KBM-7 (cell line): ENCODE measurements around the gene PITPNM1.
"Not testable (repeated sequence)": the region's sequence is repeated elsewhere in the genome, so short reads cannot be mapped to it uniquely, and the experiment has no call there.

Experiments used
- DNase-seq: peaks from one replicate; pipeline ENCODE4 v3.0.0-alpha.2; 2015
- in situ Hi-C: fragments of 300-500 bp; cut with MboI; formaldehyde crosslinking; loops from 2 replicates; pipeline ENCODE4 v1.14.3; 2020; ENCODE audit warnings: low sequenced_read_pairs, low pct_unique_long_range_greater_than_20kb, mixed read lengths

The PITPNM1 gene

GRCh38 chr11:67493548-67494370, 11.4 kb downstream of the PITPNM1 start:
- in situ Hi-C loops: no loop called here
- DNase-seq: no peak

DNA sequence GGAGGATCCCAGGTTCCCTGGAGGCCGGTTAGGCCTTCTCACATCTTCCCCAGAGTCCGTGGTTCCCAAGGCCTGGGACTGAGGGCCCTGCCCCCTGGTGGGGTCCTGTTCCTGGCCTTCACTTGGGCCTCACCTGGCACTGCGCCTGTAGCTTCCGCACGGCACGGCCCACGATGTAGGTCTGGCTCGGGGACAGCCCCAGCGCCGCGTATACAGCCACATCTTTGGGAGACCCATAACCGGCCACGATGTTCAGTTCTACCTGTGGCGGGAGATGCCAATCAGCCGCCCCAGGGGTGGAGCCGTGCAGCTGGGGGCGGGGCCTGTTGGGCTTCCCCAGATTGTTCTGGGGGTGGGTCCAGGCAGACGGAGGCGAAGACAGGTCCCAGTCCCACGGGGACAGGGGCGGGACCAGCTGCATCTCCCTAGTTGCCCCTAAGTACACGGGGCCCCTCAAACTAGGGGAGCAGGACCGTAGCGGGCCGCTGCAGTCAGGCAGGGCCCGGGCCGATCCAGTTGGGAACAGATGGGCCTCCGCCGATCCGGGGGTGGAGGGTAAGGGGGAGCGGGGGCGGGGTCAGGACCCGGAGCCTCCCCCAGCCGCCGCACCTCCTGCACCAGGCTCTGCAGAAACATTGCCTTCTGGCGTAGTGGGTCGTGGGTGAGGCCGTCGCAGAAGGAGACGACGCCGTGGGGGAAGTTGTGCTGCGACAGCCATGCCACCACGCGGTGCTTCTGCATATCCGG, 12.2 kb downstream of the PITPNM1 start:
- in situ Hi-C loops: no loop called here
- DNase-seq: no peak

GRCh38 chr11:67492069-67492727, 13.0 kb downstream of the PITPNM1 start:
- in situ Hi-C loops: no loop called here

DNA sequence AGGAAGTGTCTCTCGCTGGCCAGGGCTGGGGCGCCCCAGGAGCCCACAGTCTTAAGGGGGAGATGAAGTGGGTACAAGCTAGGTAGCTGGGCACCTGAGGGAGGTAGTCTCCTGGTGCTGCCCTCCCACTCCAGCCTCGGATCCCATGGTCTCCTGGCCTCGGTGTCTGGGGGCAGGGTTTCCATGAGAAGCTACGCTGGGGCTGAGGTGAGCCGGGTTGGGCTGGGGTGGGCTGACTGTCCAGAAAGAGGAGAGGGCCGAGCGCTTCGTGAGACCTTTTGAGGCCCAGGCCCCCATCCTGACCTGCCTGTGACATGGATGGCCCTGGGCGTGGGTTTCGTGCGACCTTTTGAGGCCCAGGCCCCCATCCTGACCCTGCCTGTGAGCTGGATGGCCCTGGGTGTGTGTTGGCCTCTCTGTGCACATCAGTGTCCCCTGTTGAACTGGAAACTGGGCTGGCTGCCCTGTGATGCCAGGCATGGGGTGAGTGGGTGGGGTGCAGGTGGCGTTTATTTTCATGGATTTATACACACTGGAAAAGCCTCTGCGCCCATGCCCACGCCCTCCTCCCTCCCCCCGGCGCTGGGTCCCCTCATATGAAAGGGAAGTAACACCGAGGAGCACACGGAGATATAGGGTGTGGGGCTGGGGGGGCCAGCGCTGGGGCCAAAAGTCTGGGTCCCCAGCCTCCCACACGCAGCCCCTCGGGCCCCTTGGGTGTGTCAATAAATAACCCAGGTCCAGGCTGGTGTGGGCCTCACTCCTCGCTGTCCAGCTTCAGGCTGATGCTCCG, 13.7 kb downstream of the PITPNM1 start:
- no peak for DNase-seq
- in situ Hi-C loops: no loop called here

More at GRCh38 chr11:67492069-67492727, 13.0 kb downstream of the PITPNM1 start:
- no peak for DNase-seq

- in situ Hi-C loops: no loop called here
- DNase-seq: no peak
These were observed 14.5 kb downstream of the PITPNM1 start for GRCh38 chr11:67490727-67491065.

GRCh38 chr11:67489885-67490726, 15.1 kb downstream of the PITPNM1 start:
- no peak for DNase-seq

DNA sequence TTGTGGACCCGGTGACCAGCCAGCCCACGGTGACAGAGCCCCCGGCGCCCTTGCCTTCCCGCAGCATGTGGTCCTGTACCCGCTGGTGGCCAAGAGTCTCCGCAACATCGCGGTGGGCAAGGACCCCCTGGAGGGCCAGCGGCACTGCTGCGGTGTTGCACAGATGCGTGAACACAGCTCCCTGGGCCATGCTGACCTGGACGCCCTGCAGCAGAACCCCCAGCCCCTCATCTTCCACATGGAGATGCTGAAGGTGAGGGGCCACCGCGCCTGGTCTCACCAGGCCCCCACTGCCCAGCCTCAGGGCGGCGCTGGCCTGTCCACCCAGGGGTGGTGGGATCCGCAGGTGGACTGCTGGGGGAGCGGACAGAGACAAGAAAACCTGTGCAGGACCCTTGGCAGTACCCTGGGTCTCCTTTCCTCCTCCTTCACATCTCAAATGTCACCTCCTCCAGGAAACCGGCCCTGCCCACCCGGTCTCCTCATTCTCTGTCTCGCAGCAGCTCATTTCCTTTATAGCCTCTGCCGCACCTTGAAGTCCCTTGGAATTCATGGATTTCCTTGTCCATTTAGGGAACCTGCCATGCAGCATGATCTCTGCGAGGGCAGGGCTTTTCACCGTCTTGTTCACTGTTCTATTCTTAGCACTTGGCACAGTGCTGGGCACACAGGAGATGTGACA, 15.8 kb downstream of the PITPNM1 start:
- no peak for DNase-seq
- in situ Hi-C loops: no loop called here

More at GRCh38 chr11:67489885-67490726, 15.1 kb downstream of the PITPNM1 start:
- in situ Hi-C loops: no loop called here

DNA sequence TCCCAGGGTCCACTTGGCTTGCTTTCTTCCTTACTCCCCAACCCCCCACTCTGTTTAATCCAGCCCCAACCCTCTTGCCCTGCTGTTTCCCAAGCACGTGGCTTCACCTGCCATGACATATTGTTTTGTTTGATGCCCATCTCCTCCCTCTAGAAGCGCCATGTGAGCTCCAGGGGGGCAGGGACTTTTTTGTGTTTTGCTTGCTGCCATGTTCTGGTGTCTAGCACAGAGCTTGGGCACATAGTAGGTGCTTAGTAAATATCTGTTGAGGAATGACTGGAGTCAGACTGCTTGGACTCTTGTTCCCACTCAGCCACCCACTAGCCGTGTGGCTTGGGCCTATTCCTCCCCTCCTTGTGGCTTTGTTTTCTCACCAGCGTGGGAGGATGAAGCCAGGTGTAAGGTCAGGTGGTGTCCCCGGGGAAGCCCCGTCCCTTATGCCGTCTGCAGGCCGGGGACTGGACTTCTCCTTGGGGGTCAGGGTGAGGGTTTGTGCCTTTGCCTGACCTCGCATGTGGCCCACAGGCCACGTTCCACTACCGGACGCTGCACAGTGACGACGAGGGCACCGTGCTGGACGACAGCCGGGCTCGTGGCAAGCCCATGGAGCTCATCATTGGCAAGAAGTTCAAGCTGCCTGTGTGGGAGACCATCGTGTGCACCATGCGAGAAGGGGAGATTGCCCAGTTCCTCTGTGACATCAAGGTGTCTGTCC, 18.5 kb downstream of the PITPNM1 start:
- DNase-seq: no peak
- in situ Hi-C loops: no loop called here

- DNase-seq, in situ Hi-C loops: not testable (repeated sequence)
These were observed 19.2 kb downstream of the PITPNM1 start for GRCh38 chr11:67485873-67486361.

GRCh38 chr11:67484847-67485311, 20.3 kb downstream of the PITPNM1 start:
- in situ Hi-C loops: no loop called here
- peak; percentile 83 for DNase-seq

DNA sequence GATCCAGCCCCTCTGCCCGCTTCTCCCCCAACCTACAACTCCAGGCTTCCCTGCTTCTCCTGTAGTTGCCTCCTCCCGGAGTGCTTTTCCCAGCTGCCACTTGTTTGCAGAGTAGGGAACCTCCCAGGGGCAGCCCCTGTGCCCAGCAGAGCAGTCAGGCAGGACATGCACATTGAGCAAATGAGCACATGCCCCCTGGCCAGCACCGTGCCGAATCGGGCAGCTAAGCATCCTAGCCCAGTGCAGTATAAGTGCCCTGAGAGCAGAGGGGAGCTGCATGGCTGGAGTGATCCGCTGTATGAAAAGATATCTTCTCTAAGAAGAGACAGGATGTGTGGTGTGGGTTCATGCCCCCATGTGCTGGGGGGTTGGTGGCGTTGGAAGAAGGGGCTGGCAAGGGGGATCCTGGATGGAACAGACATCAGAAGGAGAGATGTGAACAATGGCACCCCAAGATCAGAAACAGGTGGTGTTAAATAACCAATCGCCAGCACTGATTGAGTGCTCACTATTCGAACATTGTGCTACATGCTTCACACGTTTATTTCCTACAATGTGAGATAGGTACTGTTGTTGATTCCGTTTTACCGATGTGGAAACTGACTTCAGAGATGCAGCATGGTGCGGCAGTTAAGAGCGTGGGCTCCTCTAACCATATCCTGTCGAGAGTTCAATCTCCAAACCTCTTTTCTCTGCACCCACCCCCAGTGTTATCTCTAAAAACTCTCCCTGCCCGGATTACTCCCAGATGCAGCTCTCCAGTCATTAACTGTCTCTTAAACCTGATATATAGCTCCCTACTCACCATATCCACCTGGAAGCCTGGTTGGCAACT, 21.1 kb downstream of the PITPNM1 start:
- no peak for DNase-seq
- in situ Hi-C loops: no loop called here

DNA sequence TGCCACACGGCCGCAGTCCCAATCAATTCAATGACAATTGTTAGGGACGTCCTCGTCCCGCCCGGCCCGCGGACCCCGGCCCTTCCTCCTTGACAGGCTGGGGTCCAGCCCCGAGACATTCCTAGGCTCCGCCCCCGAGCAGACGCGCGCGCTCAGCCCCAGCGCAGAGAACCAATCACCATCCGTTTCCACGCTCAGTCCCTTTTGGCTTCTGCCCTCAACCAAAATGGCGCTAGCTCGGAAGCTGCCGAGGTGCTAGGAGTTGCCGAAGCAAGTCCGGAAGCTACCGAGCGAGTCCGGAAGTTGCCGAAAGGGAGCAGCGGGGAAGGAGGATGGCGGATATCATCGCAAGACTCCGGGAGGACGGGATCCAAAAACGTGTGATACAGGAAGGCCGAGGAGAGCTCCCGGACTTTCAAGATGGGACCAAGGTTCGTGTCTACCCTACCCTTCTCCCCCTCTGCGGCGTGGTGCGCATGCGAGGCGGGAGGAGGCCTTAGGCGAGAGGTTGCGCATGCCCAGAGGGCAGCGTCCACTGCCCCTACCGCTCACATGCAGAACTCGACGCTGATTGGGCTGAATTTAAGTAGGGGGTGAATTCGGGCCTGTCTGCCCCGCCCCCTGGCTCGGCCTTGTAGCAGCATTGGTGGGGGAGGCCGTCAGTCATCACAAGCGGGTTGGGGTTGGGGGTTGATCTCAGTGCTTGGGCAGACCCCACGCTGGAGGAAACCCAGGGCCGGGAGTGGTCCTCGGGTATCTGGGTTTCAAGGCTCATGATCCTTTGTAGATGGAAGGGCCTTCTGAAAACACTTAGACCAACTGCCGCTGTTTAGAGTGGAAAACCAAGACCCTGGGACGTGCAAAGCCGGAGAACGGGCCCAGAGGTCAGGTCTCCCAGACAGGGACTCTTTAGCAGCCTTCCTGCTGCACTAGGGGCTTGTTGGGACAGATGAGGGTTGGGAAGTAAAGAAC, 22.1 kb downstream of the PITPNM1 start, which contains the start of gene AIP:
Gene AIP, plus strand, starts transcription at position 200 of the 972 bp plus-strand sequence. Its CDS starts 133 bp downstream, at position 333.
- DNase-seq: peak; percentile 98
- in situ Hi-C loops: no loop called here

DNA sequence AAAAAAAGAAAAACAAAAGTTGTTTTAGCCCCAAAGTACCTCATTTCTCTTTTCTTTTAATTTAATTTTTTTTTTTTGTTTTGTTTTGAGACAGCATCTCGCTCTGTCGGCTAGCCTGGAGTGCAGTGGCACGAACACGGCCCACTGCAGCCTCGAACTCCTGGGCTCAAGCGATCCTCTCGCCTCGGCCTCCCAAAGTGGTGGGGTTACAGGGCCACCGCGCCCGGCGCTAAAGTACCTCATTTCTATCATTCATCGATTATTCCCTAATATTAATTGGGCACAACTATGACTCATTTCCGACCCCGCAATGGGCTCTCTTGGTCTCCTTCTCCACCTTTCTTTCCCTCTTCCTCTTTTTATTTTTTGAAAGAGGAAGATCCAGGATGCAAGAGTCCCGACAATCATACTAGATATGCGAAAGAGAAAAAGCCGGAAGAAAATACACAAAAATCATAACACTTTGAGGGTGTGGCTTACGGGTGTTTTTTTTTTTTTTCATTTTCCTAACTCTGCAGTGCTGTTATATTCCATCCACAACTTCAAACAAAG, 22.8 kb downstream of the PITPNM1 start:
- no peak for DNase-seq

DNA sequence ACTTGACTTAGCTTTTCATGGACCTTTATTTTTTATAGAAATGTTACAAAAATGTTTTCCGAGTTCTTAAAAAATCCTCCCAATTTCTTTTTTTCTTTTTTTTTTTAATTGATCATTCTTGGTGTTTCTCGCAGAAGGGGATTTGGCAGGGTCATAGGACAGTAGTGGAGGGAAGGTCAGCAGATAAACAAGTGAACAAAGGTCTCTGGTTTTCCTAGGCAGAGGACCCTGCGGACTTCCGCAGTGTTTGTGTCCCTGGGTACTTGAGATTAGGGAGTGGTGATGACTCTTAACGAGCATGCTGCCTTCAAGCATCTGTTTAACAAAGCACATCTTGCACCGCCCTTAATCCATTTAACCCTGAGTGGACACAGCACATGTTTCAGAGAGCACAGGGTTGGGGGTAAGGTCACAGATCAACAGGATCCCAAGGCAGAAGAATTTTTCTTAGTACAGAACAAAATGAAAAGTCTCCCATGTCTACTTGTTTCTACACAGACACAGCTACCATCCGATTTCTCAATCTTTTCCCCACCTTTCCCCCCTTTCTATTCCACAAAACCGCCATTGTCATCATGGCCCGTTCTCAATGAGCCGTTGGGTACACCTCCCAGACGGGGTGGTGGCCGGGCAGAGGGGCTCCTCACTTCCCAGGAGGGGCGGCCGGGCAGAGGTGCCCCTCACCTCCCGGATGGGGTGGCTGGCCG, 27.7 kb downstream of the PITPNM1 start:
- DNase-seq, in situ Hi-C loops: not testable (repeated sequence)

More for the DNA sequence above, 22.8 kb downstream of the PITPNM1 start:
- in situ Hi-C loops: no loop called here
